PC-3 (cell line): ENCODE results near the gene DAAM2. TPM values are rescaled to one million over a fixed set of nuclear protein-coding genes. Genes with fewer than 3 reads are reported as not detected.

Experiments used
- ATAC-seq: fragments of 200-7000 bp; cut with Tn5 transposase; 2 replicates; pipeline ENCODE4 v1.9.1; 2020; ENCODE audit warnings: mild to moderate bottlenecking, moderate library complexity
- BruUV-seq: library from RNA; stranded (reverse); fragments of 400-500 nt; replicated peaks from 2 replicates; lab custom pipeline; 2021; lab: Mats Ljungman, UMichigan
- CTCF ChIA-PET: fragments of 300-600 bp; sonication (Branson Sonifier 250); formaldehyde crosslinking; loops from one replicate; lab custom pipeline; 2022; ENCODE audit warnings: antibody characterized with exemption; lab: Charles Lee
- POLR2A ChIA-PET: fragments of 300-600 bp; sonication (Branson Sonifier 250); formaldehyde crosslinking; loops from one replicate; lab custom pipeline; 2022; ENCODE audit warnings: antibody characterized with exemption; ENCODE audit not compliant: unreplicated experiment; lab: Charles Lee
- DNase-seq: peaks from one replicate; pipeline ENCODE4 v3.0.0-alpha.2; 2015
- H2AFZ ChIP-seq: fragments of 300-600 bp; sonication (generic); 2 replicates; pipeline ENCODE4 v1.6.0; 2016; ENCODE audit warnings: antibody characterized with exemption, low read length
- H3F3A ChIP-seq: fragments of 300-600 bp; sonication (generic); one replicate; pipeline ENCODE4 v1.6.0; 2017; ENCODE audit warnings: antibody characterized with exemption, low read length, control low read depth, mild to moderate bottlenecking; ENCODE audit not compliant: unreplicated experiment
- H3K27ac ChIP-seq: fragments of 300-600 bp; sonication (generic); 2 replicates; pipeline ENCODE4 v1.5.1; 2016; ENCODE audit warnings: mild to moderate bottlenecking, low read length
- H3K27me3 ChIP-seq: fragments of 300-600 bp; sonication (generic); 2 replicates; pipeline ENCODE4 v1.6.1; 2016; ENCODE audit warnings: low read length, mixed read lengths
- H3K36me3 ChIP-seq: fragments of 300-600 bp; sonication (generic); 2 replicates; pipeline ENCODE4 v1.6.1; 2016; ENCODE audit warnings: low read depth, mixed run types, low read length, mixed read lengths
- H3K4me1 ChIP-seq: fragments of 300-600 bp; sonication (generic); 2 replicates; pipeline ENCODE4 v1.5.1; 2016; ENCODE audit warnings: low read length; ENCODE audit not compliant: insufficient read depth
- H3K4me2 ChIP-seq: fragments of 300-600 bp; sonication (generic); 2 replicates; pipeline ENCODE4 v1.6.0; 2016; ENCODE audit warnings: low read length
- H3K4me3 ChIP-seq: fragments of 300-600 bp; sonication (generic); 2 replicates; pipeline ENCODE4 v1.5.1; 2016; ENCODE audit warnings: mild to moderate bottlenecking, low read length, mixed read lengths
- H3K79me2 ChIP-seq: fragments of 300-600 bp; sonication (generic); 2 replicates; pipeline ENCODE4 v1.6.1; 2017; ENCODE audit warnings: low read length, mixed read lengths
- H3K9ac ChIP-seq: fragments of 300-600 bp; sonication (generic); 2 replicates; pipeline ENCODE4 v1.6.0; 2016; ENCODE audit warnings: mild to moderate bottlenecking, low read length
- H3K9me2 ChIP-seq: fragments of 300-600 bp; sonication (generic); replicated peaks from 2 replicates; pipeline ENCODE4 v1.6.1; 2016; ENCODE audit warnings: mixed run types, low read length, mixed read lengths
- H3K9me3 ChIP-seq: fragments of 300-600 bp; sonication (generic); 2 replicates; pipeline ENCODE4 v1.6.1; 2016; ENCODE audit warnings: low read length, mixed read lengths
- H4K20me1 ChIP-seq: fragments of 300-600 bp; sonication (generic); 2 replicates; pipeline ENCODE4 v1.6.1; 2016; ENCODE audit warnings: low read length, mixed read lengths
- CTCF ChIP-seq: fragments of 300-600 bp; sonication (generic); conservative IDR thresholded peaks from 2 replicates; pipeline ENCODE4 v1.5.1; 2017; ENCODE audit warnings: antibody characterized with exemption, low read depth, mild to moderate bottlenecking, low read length
- EZH2 ChIP-seq: fragments of 300-600 bp; sonication (generic); IDR thresholded peaks from one replicate; pipeline ENCODE4 v1.6.1; 2017; ENCODE audit warnings: antibody characterized with exemption, mild to moderate bottlenecking, low read length; ENCODE audit not compliant: unreplicated experiment
- EZH2phosphoT487 ChIP-seq: fragments of 300-600 bp; sonication (generic); IDR thresholded peaks from 2 replicates; pipeline ENCODE4 v1.6.1; 2018; ENCODE audit warnings: mild to moderate bottlenecking, antibody characterized with exemption, low read length, borderline replicate concordance
- intact Hi-C: fragments of 100-400 bp; cut with micrococcal nuclease; formaldehyde crosslinking; loops from 2 replicates; pipeline ENCODE4 v1.9.0; 2023
- total RNA-seq: library from RNA; depleted of rRNA; stranded (reverse); fragments of >200 nt; gene quantifications from 2 replicates; pipeline ENCODE4 v1.2.3, GENCODE V29; 2014

Gene DAAM2
- total RNA-seq, 1 experiment from 2014 or later = not detected

GRCh38 chr6:39844866-39845265 is 52.7 kb downstream of the DAAM2 start:
- Histone ChIP-seq H3K9me2 (no peaks in the 10 kb centered on the region), H3K79me2 (no peaks in the 10 kb centered on the region), H3F3A (no peaks in the 10 kb centered on the region), H4K20me1 (no peaks in the 10 kb centered on the region), H3K27me3 (no peaks in the 10 kb centered on the region), H2AFZ (no peak overlapping the region), H3K9me3 (no peaks in the 10 kb centered on the region), H3K4me2 (no peak overlapping the region), H3K36me3 (no peaks in the 10 kb centered on the region), H3K9ac (no peak overlapping the region), H3K27ac (no peak overlapping the region), H3K4me1 (no peaks in the 10 kb centered on the region), H3K4me3 (no peak overlapping the region)
- TF ChIP-seq EZH2 = no peak
- POLR2A ChIA-PET = no interaction called here
- CTCF ChIA-PET = no interaction called here
- intact Hi-C loops = no loop called here
- no TSS peak for BruUV-seq
- no peak for DNase-seq
- ATAC-seq = no peak

GRCh38 chr6:39847221-39847620 is 55.0 kb downstream of the DAAM2 start:
- ChIA-PET CTCF (no interaction called here), POLR2A (no interaction called here)
- DNase-seq (no peak), ATAC-seq (no peak)
- H3K9me3 ChIP-seq = no peaks in the 10 kb centered on the region
- no peak overlapping the region for H3K9ac ChIP-seq
- H3K9me2 ChIP-seq = no peaks in the 10 kb centered on the region
- no peak overlapping the region for H2AFZ ChIP-seq
- H3K4me2 ChIP-seq = no peak overlapping the region
- no peaks in the 10 kb centered on the region for H3K4me1 ChIP-seq
- no peaks in the 10 kb centered on the region for H4K20me1 ChIP-seq
- intact Hi-C loops = no loop called here
- TF ChIP-seq CTCF (no peak), EZH2 (no peak), EZH2phosphoT487 (no peak)
- H3K36me3 ChIP-seq = no peaks in the 10 kb centered on the region
- H3K4me3 ChIP-seq = no peak overlapping the region
- no TSS peak for BruUV-seq
- no peaks in the 10 kb centered on the region for H3F3A ChIP-seq
- no peaks in the 10 kb centered on the region for H3K27me3 ChIP-seq
- no peak overlapping the region for H3K27ac ChIP-seq
- H3K79me2 ChIP-seq = no peaks in the 10 kb centered on the region

- H2AFZ ChIP-seq = no peak overlapping the region
- no peak overlapping the region for H3K27ac ChIP-seq
- no peaks in the 10 kb centered on the region for H3K9me3 ChIP-seq
- ChIA-PET CTCF (no interaction called here), POLR2A (no interaction called here)
- no peak overlapping the region for H3K4me2 ChIP-seq
- H3K9me2 ChIP-seq = no peaks in the 10 kb centered on the region
- ATAC-seq (no peak), DNase-seq (no peak)
- intact Hi-C loops = no loop called here
- no TSS peak for BruUV-seq
- no peaks in the 10 kb centered on the region for H3K36me3 ChIP-seq
- no peak overlapping the region for H3K4me3 ChIP-seq
- no peaks in the 10 kb centered on the region for H3F3A ChIP-seq
- no peaks in the 10 kb centered on the region for H3K79me2 ChIP-seq
- H3K9ac ChIP-seq = no peak overlapping the region
- no peaks in the 10 kb centered on the region for H3K4me1 ChIP-seq
- TF ChIP-seq EZH2 = no peak
- TF ChIP-seq EZH2phosphoT487 = no peak
- no peak for TF ChIP-seq CTCF
- no peaks in the 10 kb centered on the region for H3K27me3 ChIP-seq
- no peaks in the 10 kb centered on the region for H4K20me1 ChIP-seq
These were observed 56.0 kb downstream of the DAAM2 start for GRCh38 chr6:39848171-39848570.
